Measurements from ENCODE around the gene MLLT1. TPM values are rescaled to one million over a fixed set of nuclear protein-coding genes. Genes with fewer than 3 reads are reported as not detected.

Gene MLLT1
- total and polyA plus RNA-seq, 10 donors = 10.1 to 57.2 (median 25.1) TPM

DNA sequence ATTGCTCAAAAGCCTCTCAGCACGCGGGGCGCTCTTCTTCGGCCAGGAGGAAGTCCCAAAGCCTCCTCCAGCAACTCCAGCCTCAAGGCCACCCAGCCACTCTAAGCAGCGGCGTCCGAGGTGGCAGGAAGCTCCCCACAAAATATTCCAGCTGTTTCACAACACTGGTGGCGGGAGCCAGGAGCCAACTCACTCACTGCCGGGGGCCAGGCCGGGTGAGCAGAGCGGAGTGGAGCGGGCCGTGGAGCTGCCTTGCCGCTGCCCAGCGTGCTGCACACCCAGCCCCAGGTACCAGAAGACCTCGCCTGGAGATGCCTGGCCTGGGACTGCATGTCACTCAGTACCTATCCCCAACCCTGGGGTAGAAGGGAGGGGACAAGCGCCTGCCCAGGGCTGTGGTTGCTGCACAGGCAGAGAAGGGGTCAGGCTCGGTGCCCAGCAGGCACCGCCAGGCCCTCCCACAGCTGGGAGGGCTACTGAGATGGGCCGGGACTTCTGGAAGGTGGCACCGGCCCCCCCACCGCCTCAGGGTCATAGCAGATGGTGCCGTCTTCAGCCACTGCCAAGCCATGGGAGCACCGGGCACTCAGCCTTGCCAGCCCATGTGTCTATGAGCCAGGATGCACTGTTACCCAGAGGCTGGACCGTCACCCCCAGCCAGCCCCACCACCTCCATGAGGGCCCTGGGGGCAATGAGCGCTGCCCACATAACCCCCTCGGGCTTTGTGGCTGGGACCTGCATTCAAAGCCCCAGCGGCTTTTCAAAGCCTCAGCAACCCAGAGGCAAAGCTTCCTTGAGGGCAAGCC lies 59.2 kb downstream of the MLLT1 start:
- Histone ChIP-seq H3K4me3 (no peak overlapping the region), H3K27me3 (replicated peaks in 1 of 7) (no peaks in the 10 kb centered on the region), H3K36me3 (peaks cover 0 to 90% (median 30%) of the 10 kb centered on the region in 6 donors), H3K9me3 (no peaks in the 10 kb centered on the region), H3K27ac (peak overlapping the region in 7 of 8 donors; percentile 3 to 57 (median 49)), H3K4me1 (peaks cover 3 to 77% (median 46%) of the 10 kb centered on the region in 6 donors)
- WGBS, 5 donors = 55 to 76% (median 66%) methylated on average over 13 to 28 of the region's 28 CpGs
- intact Hi-C loops (cut with DNase I; ENCODE audit: low total_unique reads) = no loop called here
- DNase-seq = peak; percentile 77
- TF ChIP-seq POLR2A (IDR thresholded peaks at IDR 0.05) = no peak
- peak in 2 of 3 donors; percentile 54 to 66 for TF ChIP-seq POLR2AphosphoS5 (IDR thresholded peaks at IDR 0.05)

GRCh38 chr19:6219586-6220290 lies 60.0 kb downstream of the MLLT1 start:
- DNase-seq = no peak
- Histone ChIP-seq H3K4me1 (peaks cover 3 to 77% (median 46%) of the 10 kb centered on the region in 6 donors), H3K27ac (peak overlapping the region in 7 of 8 donors; percentile 3 to 57 (median 49)), H3K27me3 (replicated peaks in 1 of 7) (no peaks in the 10 kb centered on the region), H3K9me3 (no peaks in the 10 kb centered on the region), H3K4me3 (no peak overlapping the region), H3K36me3 (peaks cover 0 to 90% (median 30%) of the 10 kb centered on the region in 6 donors)
- intact Hi-C loops (cut with DNase I; ENCODE audit: low total_unique reads) = loop anchor here (5.0 to 10.0 kb wide), 2 partner anchors 63 to 85 kb away; no protein-coding TSS in a partner anchor
- WGBS, 5 donors = 61 to 81% (median 65%) methylated on average over 21 to 24 of the region's 24 CpGs
- TF ChIP-seq CTCF (IDR thresholded peaks at IDR 0.05 in 8 of 11, conservative IDR thresholded peaks at IDR 0.05 in 3 of 11) (no peak), POLR2AphosphoS5 (IDR thresholded peaks at IDR 0.05) (peak in 2 of 3 donors; percentile 4 to 10)

DNA sequence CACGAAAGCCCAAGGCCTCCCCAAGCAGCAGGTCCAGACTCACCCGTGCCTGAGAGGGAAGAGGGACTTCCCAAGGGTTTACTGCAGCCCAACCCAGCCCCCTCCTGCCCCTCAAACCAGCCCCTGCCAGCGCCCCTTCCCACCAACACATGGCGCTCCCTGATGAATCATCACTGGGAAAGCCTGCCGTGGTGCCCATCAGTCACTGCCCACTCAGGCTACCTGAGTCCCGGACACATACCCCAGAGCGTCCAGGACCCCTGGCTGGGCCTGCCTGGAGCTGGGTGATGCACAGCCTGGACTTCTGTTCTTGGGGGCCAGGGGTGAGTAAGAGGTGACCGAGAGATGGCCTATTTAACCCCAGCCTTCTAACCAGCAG lies 60.6 kb downstream of the MLLT1 start:
- peak overlapping the region in 3 of 8 donors; percentile 49 to 57 (median 55) for H3K27ac ChIP-seq
- H3K4me1 ChIP-seq = peaks cover 3 to 74% (median 45%) of the 10 kb centered on the region in 6 donors
- no peak for DNase-seq
- no peaks in the 10 kb centered on the region for H3K9me3 ChIP-seq
- no peak for TF ChIP-seq CTCF (IDR thresholded peaks at IDR 0.05 in 8 of 11, conservative IDR thresholded peaks at IDR 0.05 in 3 of 11)
- TF ChIP-seq POLR2A (IDR thresholded peaks at IDR 0.05) = no peak
- no peak for TF ChIP-seq POLR2AphosphoS5 (IDR thresholded peaks at IDR 0.05)
- H3K27me3 ChIP-seq (replicated peaks in 1 of 7) = no peaks in the 10 kb centered on the region
- intact Hi-C loops (cut with DNase I; ENCODE audit: low total_unique reads) = loop anchor here (5.0 to 10.0 kb wide), 2 partner anchors 63 to 86 kb away; no protein-coding TSS in a partner anchor
- peaks cover 0 to 90% (median 30%) of the 10 kb centered on the region in 6 donors for H3K36me3 ChIP-seq
- H3K4me3 ChIP-seq = no peak overlapping the region
- WGBS, 5 donors = 57 to 79% (median 63%) methylated on average over 7 to 8 of the region's 8 CpGs

- Histone ChIP-seq H3K4me3 (no peak overlapping the region), H3K36me3 (peaks cover 0 to 90% (median 29%) of the 10 kb centered on the region in 6 donors), H3K4me1 (peaks cover 3 to 69% (median 42%) of the 10 kb centered on the region in 6 donors), H3K27me3 (replicated peaks in 1 of 7) (no peaks in the 10 kb centered on the region), H3K9me3 (no peaks in the 10 kb centered on the region), H3K27ac (peak overlapping the region in 2 of 8 donors; percentile 49 to 55)
- WGBS, 5 donors = 25 to 54% (median 46%) methylated on average over 8 to 18 of the region's 18 CpGs
- peak; percentile 94 for DNase-seq
- no peak for TF ChIP-seq POLR2A (IDR thresholded peaks at IDR 0.05)
- TF ChIP-seq POLR2AphosphoS5 (IDR thresholded peaks at IDR 0.05) = peak; percentile 58 to 81 (median 67)
- peak; percentile 96 to 99 (median 99) for TF ChIP-seq CTCF (IDR thresholded peaks at IDR 0.05 in 8 of 11, conservative IDR thresholded peaks at IDR 0.05 in 3 of 11)
- intact Hi-C loops (cut with DNase I; ENCODE audit: low total_unique reads) = loop anchor here (5.0 to 10.0 kb wide), 2 partner anchors 64 to 86 kb away; no protein-coding TSS in a partner anchor
Observed at GRCh38 chr19:6218491-6219146, 61.2 kb downstream of the MLLT1 start.
